GM21447 (cell line): Measurements from ENCODE around the gene VAV1.
"Not testable (repeated sequence)": the region's sequence is repeated elsewhere in the genome, so short reads cannot be mapped to it uniquely, and the experiment has no call there.

Source experiments
- ATAC-seq: cut with Tn5 transposase; IDR thresholded peaks from one replicate; pipeline ENCODE4 v1.9.1; 2021; ENCODE audit not compliant: unreplicated experiment

Gene VAV1

DNA sequence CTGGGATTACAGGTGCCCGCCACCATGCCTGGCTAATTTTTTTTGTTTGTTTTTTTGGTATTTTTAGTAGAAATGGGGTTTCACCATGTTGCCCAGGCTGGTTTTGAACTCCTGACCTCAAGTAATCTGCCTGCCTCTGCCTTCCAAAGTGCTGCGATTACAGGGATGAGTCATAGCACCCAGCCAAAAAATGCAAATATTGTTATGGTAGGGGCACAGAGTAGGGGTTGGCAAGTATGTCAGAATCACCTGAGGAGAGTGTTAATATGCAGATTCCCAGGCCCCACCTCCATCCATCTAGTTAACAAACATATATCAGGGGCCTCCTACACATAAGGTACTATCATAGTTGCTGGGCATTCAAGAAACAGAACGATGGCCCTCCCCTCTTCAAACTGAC, 44.7 kb downstream of the VAV1 start:
- ATAC-seq, result no peak

DNA sequence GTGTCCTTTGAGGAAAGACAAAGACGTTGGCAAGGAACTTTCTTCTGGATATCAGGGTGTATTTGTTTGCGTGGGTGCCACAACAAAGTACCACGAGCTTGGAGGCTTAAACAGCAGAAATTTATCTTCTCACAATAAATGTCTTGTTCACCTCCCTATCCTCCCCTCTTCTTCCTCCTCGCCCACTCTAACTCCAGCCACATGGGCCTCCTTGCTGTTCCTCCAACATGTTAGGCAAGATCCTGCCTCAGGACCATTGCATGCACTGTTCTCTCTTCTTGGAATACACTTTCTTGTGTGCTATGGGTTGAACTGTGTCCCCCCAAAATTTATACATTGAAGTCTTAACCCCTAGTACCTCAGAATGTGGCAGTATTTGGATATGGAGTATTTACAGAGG, 45.7 kb downstream of the VAV1 start:
- ATAC-seq, result no peak

DNA sequence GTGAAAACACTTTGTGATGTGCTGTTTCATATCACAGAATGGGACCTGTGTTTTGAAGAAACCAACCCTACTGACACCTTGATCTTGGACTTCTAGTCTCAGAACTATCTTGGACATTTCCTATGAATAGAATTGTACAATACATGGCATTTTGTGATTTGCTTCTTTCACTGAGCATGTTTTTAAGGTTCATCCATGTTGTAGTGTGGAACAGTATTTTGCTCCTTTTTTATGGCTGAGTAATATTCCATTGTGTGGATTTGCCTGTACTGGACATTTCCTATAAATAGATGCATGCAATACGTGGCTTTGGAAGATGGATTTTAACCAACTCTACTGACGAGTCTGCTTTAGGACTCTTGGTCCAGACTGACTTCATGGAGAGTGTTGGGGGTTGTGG, 46.8 kb downstream of the VAV1 start:
- ATAC-seq, result no peak

DNA sequence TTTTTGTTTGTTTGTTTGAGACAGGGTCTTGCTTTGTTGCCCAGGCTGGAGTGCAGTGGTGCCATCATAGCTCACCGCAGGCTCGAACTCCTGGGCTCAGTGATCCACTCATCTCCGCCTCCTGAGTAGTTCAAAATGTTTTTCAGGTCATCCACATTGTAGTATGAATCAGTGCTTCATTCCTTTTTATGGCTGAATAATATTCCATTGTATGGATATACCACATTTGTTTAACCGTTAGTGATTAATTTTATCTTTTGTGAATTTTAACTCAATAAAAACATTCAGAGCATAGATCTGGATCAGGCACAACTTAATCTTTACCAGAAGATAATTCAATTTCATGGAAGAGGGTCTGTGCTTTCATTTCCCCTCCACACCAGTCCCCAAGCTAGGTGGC, 47.7 kb downstream of the VAV1 start:
- ATAC-seq, result no peak

DNA sequence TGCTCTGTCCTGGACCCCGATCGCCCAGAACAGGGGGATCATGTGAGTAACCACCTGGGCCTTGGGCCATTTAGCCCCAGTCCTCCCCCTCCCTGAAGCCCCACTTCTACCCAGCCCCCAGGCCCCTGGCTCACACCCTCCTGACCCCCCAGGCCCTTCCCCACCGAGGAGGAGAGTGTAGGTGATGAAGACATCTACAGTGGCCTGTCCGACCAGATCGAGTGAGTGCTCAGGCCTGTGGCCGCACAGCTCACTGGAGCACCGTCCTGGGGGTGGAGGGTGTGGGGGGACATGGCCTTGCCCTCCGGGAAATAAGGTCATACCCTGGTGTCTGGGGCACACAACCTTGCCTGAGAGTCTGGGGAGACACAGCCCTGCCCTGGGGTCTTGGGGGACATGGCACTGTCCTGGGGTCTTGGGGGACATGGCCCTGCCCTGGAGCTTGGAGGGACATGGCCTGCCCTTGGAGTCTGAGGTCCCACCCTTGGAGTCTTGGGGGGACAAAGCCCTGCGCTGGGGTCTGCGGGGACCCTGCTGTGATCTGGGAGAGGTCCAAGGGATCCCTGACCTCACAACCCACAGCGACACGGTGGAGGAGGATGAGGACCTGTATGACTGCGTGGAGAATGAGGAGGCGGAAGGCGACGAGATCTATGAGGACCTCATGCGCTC, 49.3 kb downstream of the VAV1 start:
- no peak for ATAC-seq

DNA sequence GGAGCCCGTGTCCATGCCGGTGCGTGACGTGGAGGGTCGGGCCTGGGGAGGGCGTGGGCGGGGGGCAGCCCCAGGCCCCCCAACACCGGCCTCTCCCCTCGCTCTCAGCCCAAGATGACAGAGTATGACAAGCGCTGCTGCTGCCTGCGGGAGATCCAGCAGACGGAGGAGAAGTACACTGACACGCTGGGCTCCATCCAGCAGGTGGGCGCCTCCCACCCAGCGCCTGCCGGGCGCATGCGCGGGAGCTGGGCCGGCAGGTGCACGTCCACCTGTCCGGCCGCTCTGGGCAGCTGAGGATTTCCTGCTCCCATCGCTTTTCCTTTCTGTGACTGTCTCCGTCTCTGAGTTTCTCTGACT, 49.8 kb downstream of the VAV1 start:
- no peak for ATAC-seq

DNA sequence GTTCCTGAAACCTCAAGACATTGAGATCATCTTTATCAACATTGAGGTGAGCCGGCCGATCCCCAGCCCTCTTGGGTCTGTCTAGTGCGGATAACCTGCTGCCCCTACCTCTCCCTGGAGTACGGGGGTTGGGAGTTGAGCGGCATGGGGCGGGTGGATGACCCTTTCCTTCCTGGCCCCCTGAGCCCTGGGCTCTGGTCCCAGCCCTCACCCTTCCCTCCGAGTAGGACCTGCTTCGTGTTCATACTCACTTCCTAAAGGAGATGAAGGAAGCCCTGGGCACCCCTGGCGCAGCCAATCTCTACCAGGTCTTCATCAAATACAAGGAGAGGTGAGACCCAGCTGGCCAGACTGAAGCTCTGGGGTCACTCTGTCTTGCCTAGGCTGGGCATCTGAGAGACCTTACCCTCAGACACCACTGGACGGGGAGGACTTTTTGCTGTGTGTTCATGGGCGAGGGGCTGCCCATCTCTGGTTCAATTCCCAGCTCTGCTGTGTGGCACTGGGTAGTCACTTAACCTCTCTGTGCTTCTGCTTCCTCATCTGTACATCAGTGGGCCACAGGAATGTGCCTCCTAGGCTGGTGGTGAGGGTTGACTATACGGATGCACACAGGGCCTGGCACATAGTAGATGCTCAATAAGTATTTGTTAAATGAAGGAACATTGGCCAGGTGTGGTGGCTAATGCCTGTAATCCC, 52.7 kb downstream of the VAV1 start:
- ATAC-seq, result no peak

DNA sequence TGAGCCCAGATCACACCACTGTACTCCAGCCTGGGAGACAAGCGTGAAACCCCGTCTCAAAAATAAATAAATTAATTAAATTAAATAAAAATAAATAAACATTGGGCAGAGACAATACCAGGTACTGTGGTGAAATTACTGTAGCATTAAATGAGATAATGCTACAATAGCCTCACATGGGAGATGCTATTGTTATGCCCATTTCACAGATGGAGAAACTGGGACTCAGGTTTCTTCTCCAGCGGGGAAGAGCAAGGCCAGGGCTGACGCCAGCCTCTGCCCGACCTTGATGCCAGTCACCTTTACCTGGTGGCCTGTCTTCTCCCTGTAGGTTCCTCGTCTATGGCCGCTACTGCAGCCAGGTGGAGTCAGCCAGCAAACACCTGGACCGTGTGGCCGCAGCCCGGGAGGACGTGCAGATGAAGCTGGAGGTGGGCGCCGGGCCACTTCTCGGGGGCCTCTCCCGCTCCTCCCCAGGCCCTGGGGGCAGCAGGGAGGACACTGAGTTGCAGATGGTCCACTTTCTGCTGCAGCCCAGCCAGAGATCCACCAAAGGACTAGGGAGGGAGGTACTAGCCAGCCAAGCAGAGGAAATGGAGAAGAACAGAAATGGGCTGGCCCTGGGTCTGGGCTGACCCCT, 53.9 kb downstream of the VAV1 start:
- no peak for ATAC-seq

DNA sequence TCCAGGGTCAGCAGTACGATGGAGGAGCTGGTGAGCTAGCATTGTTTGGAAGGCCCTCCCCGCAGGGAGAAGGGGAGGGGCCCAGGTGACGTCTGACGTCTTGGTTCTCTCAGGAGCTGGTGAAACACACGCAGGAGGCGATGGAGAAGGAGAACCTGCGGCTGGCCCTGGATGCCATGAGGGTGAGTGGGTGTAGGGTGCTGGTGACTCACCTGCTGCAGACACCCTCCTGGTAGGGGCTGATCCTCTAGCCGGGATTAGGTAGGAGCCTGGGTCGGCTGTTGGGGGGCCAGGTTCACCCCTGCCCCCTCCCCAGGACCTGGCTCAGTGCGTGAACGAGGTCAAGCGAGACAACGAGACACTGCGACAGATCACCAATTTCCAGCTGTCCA, 55.8 kb downstream of the VAV1 start:
- no peak for ATAC-seq

DNA sequence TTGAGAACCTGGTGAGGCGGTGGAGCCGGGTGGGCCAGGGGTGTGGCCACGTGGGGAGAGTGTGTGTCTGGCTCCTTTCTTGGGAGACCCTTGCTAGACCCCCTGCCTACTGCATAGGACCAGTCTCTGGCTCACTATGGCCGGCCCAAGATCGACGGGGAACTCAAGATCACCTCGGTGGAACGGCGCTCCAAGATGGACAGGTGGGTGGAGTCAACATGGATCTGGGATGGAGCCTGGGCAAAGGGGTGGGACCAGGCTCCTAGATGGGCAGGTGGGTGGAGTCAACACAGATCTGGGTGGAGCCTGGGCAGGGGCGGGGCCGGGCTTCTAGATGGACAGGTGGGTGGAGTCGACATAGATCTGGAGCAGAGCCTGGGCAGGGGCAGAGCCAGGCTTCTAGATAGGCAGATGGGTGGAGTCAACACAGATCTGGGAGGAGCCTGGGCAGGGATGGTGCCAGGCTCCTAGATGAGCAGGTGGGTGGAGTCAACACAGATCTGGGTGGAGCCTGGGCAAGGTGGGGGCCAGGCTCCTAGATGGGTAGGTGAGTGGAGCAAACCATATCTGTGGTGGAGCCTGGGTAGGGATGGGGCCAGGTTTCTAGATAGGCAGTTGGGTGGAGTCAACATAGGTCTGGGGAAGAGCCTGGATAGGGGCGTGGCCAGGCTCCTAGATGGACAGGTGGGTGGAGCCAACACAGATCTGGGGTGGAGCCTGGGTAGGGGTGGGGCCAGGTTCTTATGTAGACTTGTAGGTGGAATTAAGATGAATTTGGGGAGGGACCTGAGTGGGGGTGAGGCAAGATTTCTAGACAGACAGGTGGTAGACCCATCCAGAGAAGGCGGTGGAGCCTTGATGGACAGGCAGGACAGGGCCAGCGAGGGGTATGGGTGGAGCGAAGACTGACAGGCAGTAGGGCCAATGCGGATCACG, 56.5 kb downstream of the VAV1 start:
- ATAC-seq, result no peak

DNA sequence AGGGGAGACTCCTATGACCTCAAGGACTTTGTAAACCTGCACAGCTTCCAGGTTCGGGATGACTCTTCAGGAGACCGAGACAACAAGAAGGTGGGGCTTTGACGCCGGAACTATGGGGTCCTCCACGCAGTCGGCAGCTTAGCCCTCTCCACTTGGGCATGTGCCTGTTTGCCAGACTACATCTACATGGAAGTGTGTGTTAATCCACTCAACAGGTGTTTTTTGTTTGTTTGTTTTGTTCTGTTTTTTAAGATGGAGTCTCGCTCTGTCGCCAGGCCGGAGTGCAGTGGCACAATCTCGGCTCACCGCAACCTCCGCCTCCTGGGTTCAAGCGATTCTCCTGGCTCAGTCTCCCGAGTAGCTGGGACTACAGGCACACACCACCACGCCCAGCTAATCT, 57.3 kb downstream of the VAV1 start:
- ATAC-seq, result not testable (repeated sequence)

DNA sequence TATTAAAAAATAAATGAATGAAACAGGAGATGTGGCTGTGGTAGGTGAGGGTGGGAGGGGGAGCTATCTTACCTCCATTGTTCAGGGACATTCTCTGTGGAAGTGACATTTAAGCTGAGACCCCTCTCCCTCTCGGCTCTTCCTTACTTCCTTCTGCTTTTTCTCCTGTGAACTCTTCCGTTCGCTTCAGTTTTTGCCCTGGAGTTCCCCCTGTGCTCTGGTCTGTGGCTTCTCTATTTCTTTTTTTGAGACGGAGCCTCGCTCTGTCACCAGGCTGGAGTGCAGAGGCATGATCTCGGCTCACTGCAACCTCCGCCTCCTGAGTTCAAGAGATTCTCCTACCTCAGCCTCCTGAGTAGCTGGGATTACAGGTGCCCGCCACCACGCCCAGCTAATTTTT, 58.6 kb downstream of the VAV1 start:
- not testable (repeated sequence) for ATAC-seq

DNA sequence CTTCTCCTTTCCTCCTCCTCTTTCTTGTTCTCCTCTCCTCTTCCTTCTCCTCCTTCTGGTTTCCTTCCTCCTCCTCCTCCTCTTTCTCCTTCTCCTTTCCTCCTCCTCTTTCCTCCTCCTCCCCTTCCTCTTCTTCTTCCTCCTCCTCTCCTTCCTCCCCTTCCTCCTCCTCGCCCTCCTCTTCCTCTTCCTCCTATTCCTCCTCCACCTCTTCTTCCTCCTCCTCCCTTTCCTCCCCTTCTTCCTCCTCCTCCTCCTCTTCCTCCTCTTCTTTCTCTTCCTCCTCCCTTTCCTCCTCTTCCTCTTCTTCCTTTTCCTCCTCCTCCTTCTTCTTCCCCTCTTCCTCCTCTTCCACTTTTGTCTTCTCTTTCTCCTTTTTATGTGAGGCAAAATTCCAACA, 59.9 kb downstream of the VAV1 start:
- ATAC-seq, result no peak

DNA sequence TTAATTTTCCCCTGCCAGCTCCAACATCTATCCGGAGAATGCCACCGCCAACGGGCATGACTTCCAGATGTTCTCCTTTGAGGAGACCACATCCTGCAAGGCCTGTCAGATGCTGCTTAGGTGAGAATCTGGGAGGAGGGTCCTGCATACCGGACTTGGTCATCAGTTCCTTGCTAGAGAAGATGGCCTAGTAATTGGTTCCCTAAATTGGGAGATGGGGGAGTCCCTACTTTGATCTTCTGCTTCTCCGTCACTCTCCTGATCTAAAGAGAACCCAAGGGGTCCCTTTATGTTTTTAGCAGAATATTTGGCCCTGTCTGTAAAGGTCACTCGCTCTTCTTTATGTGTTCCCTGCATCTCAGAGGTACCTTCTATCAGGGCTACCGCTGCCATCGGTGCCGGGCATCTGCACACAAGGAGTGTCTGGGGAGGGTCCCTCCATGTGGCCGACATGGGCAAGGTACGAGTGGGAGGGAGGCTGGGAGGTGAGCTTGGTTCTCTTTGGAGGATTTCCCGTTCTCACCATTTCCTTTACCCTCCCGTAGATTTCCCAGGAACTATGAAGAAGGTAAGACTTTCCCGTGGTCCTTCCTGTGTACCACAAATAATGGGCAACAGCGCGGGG, 60.8 kb downstream of the VAV1 start:
- no peak for ATAC-seq

DNA sequence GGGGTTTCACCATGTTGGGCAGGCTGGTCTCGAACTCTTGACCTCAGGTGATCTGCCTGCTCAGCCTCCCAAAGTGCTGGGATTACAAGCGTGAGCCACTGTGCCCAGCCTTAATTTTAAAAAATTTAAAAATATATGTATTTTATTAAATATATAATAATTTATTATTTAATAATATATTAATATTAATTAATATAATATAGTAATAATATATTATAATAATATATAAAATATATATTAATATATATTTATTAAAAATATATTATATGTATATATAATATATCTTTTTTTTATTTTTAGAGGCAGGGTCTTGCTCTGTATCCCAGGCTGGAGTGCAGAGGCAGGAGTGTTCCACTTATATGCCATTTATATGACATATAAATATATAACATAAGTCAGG, 61.9 kb downstream of the VAV1 start:
- no peak for ATAC-seq

DNA sequence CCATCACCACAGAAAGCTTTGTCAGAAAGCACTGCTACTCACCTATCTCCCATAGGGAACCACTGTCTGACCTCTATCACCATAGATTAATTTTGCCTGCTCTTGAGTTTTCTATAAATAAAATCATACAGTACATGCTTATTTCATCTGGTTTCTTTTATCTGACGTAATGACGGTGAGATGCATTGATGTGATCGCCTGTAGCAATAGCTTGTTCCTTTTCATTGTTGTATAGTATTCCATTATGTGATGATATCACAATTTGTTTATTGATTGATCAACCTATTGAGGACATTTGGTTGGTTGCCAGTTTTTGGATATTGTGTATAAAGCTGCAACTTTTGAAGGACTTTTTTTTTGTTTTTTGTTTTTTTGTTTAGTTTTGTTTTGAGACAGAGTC, 63.0 kb downstream of the VAV1 start:
- ATAC-seq, result no peak

DNA sequence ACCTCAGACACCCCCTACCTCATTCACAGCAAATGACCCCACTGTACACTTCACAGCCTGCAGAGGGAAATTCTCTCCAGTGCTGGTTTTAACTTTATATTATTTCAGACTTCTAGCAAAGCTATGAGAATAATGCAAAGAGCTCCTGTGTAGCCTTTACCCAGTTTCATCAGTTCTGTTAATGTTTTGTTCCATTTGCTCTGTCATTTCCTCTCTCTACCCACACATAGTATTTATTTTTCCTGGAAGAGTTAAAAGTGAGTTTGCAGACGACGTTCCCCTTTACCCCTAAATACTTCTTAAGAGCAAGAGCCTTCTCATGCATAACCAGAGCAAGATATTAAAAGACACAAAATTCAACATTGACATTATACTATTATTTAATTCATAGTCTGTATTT, 65.0 kb downstream of the VAV1 start:
- ATAC-seq, result no peak

DNA sequence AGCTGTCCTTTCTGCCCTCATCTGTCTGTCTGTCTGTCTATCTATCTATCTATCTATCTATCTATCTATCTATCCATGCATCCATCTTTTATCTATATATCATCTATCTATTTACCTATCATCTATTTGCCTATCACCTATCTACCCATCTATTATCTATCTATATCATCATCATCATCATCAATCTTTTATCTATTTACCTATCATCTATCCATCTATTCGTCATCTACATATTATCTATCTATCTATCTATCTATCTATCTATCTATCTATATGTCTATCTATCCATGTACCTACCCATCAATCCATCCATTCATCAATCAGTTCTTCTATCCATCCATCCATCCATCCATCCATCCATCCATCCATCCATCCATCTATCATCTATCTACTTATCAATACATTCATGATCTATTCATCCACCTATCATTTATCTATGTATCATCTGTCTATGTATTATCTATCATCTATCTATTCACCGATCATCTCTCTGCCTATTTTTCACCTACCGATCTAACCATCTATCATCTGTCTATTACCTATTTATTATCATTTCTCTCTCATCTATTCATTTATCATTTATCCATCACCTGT, 65.7 kb downstream of the VAV1 start:
- no peak for ATAC-seq

DNA sequence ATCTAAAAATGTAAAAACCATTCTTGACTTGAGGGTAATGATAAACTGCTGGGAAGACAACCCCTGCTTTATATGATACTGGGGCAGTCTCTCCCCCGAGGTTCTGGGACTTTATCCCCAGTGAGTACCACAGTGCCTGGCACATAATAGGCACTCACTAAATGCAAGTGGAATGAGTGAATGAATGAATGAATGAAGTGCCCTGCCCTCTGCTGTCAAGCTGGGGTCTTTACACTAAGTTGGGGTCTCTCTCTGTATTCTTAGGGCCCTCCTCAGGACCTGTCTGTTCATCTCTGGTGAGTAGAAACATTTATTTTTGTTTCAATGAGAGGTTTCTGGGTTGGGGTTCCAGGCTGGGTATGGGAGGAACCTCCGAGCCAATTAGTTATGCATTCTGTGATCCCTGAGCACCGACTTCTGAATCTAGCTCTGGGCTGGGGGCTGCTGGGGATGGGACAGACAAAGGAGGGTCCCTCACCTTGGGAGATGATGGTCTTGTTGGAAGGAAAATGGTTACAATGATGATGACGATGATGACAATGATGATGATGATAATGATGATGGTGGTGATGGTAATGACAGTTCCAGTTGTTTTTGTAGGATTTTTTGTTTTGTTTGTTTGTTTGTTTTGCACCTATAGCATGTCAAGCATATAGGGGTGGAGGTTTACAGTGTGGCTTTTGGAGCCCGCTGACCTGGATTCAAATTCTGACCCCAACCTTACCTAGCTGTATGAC, 70.5 kb downstream of the VAV1 start:
- ATAC-seq, result no peak

DNA sequence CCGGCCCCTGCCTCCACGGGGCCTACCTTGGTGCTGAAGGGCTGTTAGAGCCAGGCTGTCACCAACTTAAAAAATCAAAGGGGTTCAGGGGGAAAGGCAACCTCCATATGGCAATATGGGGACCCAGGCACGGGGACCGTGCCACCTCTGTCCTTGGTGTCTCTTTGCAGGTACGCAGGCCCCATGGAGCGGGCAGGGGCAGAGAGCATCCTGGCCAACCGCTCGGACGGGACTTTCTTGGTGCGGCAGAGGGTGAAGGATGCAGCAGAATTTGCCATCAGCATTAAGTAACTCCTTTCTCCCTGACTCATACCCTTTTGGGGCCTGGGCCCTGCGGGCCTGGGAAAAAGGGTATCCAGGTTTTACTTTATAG, 75.3 kb downstream of the VAV1 start:
- ATAC-seq, result no peak
